ENCODE results near the gene SHC2.

GRCh38 chr19:440391-441212 is 20.2 kb downstream of the SHC2 start:
- TF ChIP-seq POLR2A (IDR thresholded peaks at IDR 0.05) (no peak), CTCF (IDR thresholded peaks at IDR 0.05) (no peak)

Data from thyroid gland (tissue), 4 donors.